ENCODE results near the gene COG8.

The COG8 gene

DNA sequence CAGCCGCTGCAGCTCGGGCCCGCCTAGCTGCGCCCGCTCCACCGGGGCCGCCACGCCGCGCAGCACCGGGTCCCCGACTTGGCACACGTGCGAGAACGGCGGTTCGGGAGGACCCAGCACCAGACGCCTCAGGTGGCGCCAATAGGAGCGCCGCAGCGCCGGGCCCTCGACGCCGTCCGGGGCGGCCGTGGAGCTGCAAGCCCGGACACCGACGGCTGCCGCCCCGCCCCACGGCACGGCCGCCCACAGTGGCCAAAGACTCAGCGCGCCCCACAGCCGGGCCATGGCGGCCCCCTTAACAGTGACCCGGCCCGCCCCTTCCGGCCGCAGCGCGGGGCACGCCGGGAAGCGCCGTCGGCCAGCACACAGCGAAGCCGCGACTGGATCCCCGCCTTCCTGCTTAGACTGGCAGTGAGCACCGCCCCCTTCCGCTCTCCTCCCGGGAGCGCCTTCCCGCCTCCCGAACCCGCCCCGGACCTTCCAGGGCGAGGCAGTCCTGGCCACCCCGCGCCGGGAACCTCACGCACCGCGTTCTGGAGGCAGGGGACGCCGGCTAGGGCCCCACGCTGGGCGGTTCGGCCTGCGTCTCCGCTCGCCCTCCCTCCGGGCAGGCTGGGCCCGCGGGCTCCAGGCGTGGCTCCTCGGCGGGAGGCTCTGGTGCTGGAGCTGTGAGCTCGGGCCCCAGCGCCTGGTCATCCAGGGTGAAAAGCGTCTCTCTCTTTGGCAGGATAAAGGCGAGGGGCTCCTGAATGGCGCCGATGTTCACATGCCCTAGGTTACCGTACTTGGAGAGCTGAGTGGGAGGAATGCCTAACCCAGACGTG is 8.9 kb downstream of the COG8 start, which contains the start of gene PDF:
Gene PDF, minus strand, starts transcription at position 303 of the 824 bp plus-strand sequence. Its CDS starts 18 bp downstream, at position 285.
- DNase-seq (ENCODE audit: insufficient read length, low spot score) (peak; percentile 51), FAIRE-seq (no peak)
- no peak for TF ChIP-seq CTCF (IDR thresholded peaks at IDR 0.05; ENCODE audit: insufficient read depth, missing control alignments)

GRCh38 chr16:69329369-69330285 is 9.7 kb downstream of the COG8 start:
- FAIRE-seq: no peak

GRCh38 chr16:69328854-69329316 is 10.5 kb downstream of the COG8 start:
- no peak for FAIRE-seq
- no peak for TF ChIP-seq CTCF (IDR thresholded peaks at IDR 0.05; ENCODE audit: insufficient read depth, missing control alignments)
- DNase-seq (ENCODE audit: insufficient read length, low spot score): no peak

More at GRCh38 chr16:69329369-69330285, 9.7 kb downstream of the COG8 start:
- no peak for TF ChIP-seq CTCF (IDR thresholded peaks at IDR 0.05; ENCODE audit: insufficient read depth, missing control alignments)
- DNase-seq (ENCODE audit: insufficient read length, low spot score): no peak

DNA sequence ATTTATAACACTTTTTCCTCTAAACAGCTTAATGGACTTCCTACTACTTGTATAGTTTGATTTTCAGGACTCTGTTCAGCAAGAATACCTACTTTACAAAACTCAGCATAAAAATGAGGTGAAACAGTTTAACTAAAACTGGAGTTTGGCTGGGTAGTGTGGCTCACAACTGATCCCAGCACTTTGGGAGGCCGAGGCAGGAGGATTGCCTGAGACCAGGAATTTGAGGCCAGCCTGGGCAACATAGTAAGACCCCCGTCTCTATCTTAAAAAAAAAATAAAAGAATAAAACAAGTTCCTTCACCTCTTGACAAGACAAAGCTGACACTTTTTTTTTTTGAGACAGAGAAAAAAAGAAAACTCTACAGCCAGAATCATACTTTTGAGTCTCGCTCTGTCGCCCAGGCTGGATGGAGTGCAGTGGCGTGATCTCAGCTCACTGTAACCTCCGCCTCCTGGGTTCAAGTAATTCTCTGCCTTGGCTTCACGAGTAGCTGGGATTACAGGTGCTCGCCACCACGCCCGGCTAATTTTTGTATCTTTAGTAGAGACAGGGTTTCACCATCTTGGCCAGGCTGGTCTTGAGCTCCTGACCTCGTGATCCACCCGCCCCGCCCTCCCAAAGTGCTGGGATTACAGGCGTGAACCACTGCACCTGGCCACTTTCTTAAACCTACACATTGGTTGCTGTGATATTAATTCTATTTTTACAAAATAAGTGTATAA is 11.6 kb downstream of the COG8 start:
- FAIRE-seq (no peak), DNase-seq (ENCODE audit: insufficient read length, low spot score) (no peak)
- TF ChIP-seq CTCF (IDR thresholded peaks at IDR 0.05; ENCODE audit: insufficient read depth, missing control alignments): no peak

- no peak for DNase-seq (ENCODE audit: insufficient read length, low spot score)
- FAIRE-seq: no peak
- no peak for TF ChIP-seq CTCF (IDR thresholded peaks at IDR 0.05; ENCODE audit: insufficient read depth, missing control alignments)
These were observed 13.0 kb downstream of the COG8 start for GRCh38 chr16:69326172-69326873.

GRCh38 chr16:69325784-69326171 is 13.6 kb downstream of the COG8 start:
- no peak for TF ChIP-seq CTCF (IDR thresholded peaks at IDR 0.05; ENCODE audit: insufficient read depth, missing control alignments)
- DNase-seq (ENCODE audit: insufficient read length, low spot score) (no peak), FAIRE-seq (no peak)
